HG02798 (cell line): Measurements from ENCODE around the gene MTF2.
"Not testable (repeated sequence)": the region's sequence is repeated elsewhere in the genome, so short reads cannot be mapped to it uniquely, and the experiment has no call there.

Source experiments
- ATAC-seq: cut with Tn5 transposase; IDR thresholded peaks from one replicate; pipeline ENCODE4 v1.9.1; 2021; ENCODE audit warnings: mild to moderate bottlenecking; ENCODE audit not compliant: unreplicated experiment, poor library complexity

The MTF2 gene

DNA sequence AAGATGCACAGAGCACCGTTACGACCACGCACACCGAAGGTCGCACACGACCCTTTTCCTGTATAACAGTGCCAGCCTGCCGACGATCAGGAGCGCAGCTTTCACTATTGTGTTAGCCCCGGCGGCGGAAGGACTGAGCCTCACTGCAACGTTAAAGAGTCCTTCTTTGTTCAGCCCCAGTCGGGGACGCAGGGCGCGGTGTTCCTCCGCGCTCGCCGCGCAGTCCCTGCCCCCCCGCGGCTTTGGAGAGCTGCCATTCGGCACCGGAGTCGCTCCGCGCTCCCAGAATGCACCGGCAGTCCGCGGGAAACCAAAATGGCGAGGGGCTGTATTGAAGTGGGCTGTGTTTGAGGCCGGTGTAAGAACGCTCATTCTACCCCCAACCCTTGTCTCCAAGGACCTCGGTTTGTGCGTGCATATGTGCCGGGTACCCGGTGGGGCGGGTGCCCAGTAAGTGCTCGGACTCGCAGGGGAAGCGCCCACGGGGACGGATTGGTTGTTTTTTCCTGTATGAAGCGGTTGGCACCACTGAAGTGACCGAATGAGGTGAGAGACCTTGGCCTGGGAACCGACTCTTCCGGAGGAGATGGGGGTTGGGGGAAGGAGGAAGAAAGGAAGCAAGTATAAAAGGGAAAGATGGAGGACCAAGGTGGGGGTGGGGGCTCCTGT, at the start of gene MTF2:
TSS of gene MTF2 (plus strand) at position 298 of the 669 bp plus-strand sequence. CDS start at position 542, 244 bp downstream.
- peak; percentile 89 for ATAC-seq

DNA sequence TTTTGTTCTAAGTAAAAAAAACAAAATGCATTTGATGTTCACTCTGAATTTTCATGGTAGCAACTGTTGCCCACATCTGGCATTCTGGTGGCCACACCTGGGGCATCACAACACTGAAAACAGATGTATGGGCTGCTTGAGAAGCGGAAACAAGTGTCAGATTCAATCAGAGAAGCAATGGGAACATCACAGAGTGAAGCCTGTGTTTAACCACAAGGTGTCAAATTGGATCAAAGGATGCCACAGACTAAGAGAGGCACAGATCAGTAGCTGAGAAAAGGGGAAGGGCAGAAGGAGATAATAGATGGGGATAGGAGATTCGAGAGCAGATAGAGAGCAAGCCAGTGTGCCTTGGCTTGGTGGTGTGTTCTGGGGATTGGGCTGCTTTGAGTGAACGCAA, 49.8 kb upstream of the MTF2 start:
- no peak for ATAC-seq

DNA sequence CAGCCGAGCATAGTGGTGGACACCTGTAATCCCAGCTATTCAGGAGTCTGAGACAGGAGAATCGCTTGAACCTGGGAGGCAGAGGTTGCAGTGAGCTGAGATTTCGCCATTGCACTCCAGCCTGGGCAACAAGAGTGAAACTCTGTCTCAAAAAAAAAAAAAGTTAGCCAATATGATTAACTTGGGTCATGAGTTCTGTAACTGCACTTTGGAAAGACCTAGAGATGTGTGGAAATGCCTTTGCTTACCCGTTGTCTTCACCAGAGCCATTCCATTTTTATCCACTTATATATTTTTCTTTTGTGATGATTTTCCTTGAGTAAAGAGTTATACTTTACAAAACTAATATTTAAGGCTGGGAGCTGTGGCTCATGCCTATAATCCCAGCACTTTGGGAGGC, 48.9 kb upstream of the MTF2 start:
- not testable (repeated sequence) for ATAC-seq

DNA sequence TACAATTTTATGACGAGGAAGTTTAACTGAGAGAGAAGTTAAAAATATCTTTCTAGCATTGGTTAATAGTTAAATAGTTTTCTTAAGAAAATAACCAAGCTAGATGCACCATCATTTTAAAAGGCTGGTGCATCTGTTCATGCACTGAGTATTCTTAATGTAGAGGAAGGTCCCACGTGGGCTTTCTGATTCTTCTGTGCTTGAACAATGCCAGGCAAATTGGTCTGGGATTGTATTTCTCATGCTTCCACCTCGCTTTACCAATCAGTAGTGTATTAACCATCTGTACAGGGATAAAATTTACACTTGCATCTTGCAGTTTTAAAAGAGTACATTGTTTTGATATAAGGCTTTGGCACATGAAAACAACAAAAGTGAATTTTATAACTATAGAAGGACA, 47.4 kb upstream of the MTF2 start:
- ATAC-seq: no peak

DNA sequence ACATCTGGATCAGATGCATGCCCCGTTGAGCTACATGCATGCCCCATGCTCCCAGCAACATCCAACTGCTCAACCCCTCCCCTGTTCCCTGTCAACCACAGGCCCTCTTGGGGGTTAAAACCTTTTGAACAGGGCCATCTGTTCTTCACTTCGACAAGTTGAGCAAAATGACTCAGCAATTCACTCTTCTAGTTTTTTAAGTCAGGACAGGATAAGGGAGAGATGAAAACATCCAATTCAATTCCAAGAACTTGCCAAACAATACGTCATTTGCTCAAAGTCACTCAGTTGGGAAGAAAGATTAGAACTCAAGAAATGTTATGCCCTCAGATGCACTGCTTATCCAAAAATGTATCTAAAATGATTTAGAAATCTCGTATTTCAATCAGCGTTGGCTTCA, 46.1 kb upstream of the MTF2 start:
- no peak for ATAC-seq

DNA sequence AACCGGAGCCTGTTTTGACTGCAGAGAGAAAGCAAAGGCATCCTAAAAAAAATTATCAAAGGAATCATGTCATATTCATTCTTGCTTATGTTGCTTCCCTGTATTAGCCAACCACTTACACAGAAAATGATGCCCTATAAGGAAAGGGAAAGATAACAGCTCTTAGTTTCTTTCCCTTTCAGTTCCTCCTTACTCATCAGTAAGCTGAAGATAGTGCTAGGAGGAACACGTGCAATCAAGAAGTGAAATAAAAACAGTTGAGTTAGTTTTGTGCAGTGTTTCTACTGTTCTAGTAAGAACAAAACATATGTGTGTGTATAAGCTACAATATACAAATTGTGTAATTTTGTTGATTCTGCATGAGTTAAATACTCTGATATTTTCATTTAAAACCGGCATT, 45.3 kb upstream of the MTF2 start:
- peak; percentile 87 for ATAC-seq

DNA sequence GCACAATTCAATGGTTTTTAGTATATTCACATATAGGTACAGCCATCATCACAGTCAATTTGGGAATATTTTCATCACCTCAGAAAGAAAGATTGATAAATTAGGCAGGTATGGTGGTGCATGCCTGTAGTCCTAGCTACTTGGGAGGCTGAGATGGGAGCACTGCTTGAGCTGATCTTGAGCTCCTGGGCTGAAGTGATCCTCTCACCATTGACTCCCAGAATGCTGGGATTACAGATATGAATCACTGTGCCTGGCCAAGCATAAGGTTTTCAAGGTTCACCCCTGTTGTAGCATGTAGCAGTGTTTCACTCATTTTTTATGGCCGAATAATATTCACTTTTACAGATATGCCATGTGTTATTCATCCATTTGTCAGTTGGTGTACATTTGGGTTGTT, 44.7 kb upstream of the MTF2 start:
- ATAC-seq: no peak

DNA sequence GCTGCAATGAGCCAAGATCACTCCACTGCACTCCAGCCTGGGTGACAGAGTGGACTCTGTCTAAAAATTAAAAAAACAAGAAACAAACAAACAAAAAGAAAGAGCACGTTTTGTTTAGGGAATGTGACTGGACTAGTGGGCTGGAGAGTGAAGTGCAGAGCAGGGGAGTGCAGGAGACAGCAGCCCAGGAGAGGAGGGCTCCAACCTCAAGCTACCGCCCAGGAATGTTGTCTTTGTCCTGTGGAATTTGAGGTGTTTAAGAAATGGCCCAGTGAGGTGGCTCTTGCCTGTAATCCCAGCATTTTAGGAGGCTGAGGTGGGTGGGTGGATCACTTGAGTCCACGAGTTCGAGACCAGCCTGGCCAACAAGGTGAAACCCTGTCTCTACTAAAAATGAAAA, 42.4 kb upstream of the MTF2 start:
- no peak for ATAC-seq

DNA sequence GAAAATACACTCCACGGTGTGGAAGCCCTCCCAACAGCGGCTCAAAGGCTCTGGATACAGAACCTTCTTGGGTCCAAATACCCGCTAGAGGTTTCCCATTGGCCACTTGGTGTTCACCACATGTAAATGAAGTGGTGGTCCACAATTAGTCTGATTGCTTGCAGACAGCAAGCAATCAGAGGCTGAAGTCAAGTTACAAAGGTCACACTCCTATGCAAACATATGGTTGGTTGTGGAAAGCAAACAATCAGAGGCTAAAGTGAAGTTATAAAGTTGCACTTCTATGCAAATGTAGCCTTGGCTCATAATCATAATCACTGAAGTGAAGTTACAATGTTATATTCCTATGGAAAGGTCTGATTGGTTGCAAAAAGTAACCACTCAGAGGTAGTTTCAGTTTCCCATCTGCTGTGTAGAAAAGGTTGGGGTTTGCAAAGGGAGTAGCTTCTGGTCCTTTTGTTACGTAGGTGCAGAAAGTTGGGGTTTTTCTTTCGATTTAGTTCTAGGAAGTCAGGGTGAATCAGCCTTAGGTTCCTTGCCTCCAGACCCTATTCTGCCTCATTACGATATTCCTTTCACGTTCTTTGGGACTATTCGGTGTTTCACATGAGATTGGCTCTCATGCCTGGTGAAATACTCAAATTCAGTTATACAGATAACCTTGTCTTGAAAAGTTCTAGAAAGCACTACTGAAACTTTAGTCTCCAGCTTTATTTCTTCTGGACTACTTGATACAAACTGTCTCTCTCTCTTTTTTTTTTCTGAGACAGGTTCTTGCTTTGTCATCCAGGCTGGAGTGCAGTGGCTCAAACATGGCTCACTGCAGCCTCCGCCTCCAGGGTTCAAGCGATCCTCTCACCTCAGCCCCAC, 36.7 kb upstream of the MTF2 start:
- peak; percentile 96 for ATAC-seq

DNA sequence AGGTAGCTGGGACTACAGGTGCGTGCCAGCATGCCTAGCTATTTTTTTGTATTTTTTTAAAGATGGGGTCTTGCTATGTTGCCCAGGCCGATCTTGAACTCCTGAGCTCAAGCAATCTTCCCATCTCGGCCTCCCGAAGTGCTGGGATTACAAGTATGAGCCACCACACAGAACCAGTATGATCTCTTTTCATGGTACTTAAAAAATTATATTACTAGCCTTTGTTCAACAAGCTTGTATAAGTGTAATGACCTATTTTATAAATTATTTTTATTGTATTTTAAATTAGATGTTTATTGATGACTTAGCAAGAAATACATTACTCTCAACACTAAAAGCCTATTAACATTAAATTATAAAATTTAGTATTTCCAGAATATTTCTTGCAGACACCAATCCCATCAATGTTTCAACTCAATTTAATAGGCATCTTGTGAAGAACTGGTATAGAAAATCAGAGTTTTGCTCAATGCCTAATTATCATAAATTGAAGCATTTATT, 36.0 kb upstream of the MTF2 start:
- no peak for ATAC-seq

DNA sequence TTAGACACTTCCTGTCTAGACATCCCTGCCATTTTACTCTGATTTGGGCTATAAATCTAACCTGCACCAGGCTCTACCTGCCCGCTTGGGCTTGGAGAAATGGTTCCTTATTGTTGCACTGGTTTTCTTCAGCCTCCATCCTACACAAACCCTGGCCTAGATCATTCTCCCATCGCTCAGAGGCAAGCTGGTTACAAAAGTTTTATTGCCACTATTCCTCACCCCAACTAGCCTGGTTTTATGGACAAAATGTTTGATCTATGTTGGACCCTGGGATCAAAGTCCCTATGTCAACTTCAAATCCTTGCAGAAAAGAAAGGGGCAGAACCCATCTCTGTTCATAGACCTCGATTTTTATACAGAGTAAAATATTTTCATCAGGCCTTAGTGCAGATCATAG, 31.5 kb upstream of the MTF2 start:
- ATAC-seq: no peak

DNA sequence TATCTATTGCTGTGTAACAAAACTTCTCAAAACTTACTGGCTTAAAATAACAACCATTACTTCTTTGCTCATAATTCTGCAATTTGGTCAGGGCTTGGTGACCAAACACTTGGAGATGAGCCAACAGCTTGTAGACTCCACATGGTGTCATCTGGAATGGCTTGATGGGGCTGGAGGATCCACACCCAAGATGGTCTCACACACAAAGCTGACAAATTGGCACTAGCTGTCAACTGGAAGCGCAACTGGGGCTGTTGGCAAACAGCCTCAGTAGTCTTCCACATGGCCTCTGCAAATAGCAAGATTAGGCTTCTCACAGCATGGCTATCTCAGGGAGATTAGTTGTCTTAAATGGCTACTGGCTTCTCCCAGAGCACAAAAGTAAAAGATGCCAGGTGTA, 27.1 kb upstream of the MTF2 start:
- ATAC-seq: no peak

DNA sequence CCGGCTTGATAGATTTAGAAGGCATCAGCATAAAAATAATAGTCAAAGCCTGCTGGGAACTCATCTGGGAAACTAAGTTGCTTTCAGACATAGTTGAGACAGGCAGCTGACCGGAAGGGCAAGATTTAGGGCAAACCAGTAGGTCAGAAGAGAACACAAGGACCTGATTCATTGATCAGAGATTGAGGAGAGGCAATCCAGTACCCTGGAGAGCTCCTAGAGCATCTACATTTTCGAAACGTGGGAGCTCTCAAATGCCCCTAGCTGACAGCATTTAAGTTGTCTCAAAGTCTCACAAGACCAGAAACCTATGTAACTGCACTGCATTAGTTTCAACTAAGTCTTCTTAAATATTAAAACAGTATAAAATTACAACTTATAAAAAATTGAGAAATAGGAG, 22.9 kb upstream of the MTF2 start:
- no peak for ATAC-seq

DNA sequence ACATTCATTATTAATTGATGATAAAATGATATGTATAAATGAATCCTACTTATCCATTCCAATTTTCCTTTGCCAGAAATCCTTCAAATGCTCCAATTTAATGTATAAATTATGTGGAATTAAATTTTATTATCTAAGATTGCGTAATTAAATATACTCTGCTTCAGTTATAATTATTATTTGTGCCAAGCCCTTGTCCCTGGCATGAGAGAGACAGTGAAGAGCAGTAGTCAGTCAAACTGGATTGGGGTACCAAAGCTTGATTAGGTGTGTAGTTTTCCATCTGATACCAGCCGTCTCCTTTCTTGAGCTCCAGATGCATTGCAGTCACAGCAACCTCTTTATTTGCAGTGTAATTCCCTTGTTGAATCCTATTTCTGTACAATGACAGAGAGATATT, 22.4 kb upstream of the MTF2 start:
- no peak for ATAC-seq

DNA sequence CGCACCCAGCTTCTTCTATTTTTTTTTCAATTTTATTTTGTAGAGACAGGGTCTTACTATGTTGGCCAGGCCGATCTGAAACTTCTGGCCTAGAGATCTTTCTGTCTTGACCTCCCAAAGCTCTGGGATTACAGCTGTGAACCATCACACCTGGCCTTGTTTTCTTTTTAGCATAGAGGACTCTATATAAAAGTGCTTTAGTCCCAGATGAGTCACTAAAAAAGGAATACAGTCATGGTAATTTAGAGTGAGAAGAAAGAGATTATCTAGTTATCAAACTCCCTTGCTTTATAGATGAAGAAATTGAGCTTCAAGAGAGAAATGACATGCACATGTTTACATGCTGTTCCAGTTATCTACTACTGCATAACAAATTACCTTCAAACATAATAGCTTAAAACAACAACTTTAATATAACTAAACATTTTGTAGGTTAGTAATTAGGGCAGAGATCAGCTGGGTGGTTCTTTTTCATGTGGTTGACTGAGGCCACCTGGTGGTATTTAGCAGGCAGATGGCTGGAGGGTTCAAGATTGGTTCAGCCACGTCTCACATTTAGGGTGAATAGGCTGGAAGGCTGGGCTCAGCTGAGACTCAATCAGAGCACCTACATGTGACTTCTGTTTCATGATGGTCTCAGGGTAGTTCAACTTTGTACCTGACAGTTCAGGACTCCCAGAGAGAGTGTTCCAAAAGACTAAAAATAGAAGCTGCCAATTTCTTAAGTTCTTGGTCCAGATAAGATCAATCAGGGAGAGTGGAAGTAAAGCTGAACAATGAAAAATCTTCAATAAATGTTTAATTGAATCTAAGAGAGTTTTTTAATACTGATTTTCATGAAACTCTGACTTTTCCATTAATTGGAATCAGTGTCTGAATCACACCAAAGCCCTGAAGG, 16.9 kb upstream of the MTF2 start:
- ATAC-seq: peak; percentile 73

DNA sequence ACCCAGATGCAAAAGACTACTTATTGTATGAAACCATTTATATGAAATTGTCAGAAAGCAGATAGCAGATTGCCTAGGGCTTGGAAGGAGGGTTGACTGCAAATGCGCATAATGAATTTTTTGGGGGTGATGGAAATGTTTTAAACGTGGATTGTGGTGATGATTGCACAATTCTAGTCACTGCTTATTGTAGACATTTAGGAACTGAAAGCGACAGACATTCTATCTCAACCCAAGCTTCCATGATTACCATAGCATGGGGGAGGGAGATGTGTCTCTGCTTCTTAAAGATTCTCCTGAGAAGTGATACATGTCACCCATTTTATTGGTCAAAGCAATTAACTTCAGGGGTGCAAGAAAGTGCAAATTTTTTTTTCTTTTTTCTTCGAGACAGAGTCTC, 2.8 kb upstream of the MTF2 start:
- no peak for ATAC-seq

DNA sequence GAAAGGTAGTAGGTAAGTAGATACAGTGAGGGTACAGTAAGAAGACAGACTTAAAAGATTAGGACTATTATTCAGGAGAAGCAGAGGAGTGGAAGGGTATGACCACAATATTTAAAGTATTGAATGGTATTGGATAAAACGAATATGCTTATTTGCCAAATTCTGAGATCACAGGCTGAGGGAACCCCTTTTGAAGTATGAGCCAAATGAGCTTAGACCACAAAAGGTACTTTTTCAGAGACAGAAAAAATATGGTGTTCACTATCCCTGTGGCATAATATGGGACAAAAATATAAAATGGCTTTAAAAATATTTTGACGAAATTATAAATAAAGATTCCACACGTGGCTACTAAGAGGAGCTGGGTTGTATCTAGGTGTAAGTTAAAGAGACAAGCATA, 880 bp upstream of the MTF2 start:
- no peak for ATAC-seq

DNA sequence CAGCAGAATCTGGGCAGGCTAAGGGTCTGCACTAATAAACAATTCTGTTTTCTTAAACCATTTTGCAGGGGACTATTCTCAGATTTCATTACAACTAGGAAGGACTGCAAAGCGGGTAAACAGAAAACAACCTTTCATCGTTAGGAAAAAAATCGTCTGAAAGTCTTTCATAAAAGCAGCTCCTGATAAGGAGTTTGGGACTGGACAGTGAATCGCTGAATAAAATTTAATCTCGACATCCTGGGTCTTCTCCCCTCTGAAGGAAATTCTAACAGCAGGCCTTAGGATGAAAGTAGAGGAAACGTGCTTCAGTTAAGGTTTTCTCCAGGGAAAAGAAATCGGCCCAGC, 471 bp upstream of the MTF2 start:
- no peak for ATAC-seq

DNA sequence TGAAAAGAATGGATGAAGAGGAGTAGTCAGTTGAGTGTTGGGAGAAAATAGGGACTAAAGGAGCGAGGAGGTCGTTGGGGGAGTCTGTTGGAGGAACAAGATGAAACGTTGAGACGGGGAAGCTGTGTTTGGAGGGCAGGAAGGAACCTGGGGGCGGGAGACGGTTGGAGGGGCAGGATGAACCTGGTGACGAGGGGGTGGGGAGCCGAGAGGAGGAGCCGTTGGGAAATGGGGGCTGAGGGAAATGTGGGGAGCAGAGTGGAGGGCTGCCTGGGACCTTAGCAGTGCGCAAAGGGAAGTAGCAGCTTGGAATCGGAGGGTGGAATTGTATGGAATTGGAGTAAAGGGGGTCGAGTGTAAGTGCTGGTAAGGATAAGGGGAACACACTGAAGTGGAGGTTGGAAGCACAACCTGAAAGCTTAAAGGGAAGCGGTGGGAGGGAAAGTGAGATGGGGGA, 630 bp downstream of the MTF2 start:
- no peak for ATAC-seq

DNA sequence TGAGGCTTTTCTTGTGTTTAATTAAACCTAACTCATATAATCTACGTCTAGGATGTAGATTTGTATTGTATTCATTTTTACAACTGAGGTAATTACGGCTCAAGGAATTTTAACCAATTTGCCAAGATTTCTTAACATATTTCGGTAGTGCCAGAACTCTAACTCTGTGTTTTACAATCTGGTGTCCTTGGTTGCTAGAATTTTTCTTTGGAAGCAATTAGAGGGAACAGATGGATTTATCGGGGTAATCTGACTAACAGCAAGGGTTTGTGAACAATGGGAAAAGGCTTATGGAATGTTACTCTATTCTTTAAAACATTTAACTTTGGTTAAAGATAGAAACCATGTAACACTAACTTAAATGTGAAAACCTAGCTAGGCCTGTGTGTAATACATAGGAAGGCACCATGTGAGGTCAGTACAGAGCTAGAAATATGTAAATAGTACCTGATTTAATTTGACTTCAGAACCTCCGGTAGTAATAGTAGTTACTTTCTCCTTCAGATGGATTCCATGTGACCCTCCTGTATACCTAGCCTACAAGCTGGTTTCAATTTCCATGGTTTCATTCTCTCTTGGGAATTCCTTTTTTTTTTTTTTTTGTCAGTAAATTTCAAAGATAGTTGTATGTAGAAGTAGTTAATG, 1.2 kb downstream of the MTF2 start:
- peak; percentile 62 for ATAC-seq
